Measurements from ENCODE around the gene IPP.
"Not testable (repeated sequence)": the region's sequence is repeated elsewhere in the genome, so short reads cannot be mapped to it uniquely, and the experiment has no call there.

- TF ChIP-seq CTCF, POLR2A (IDR thresholded peaks at IDR 0.05): not testable (repeated sequence)
Observed at GRCh38 chr1:45739641-45740156, 10.8 kb downstream of the IPP start.
